GM12878 (cell line): ENCODE data around the gene CABLES1. TPM values are rescaled to one million over a fixed set of nuclear protein-coding genes. Genes with fewer than 3 reads are reported as not detected.

ENCODE experiments used
- ASH2L ChIP-seq: fragments of 300-600, 200-600 bp; sonication (generic); IDR thresholded peaks from 2 replicates; pipeline ENCODE4 v1.6.1; 2017; ENCODE audit warnings: low read depth, mild to moderate bottlenecking, borderline replicate concordance
- CHD4 ChIP-seq: fragments of 200-600 bp; sonication (generic); IDR thresholded peaks from 2 replicates; pipeline ENCODE4 v1.6.1; 2016; ENCODE audit warnings: mild to moderate bottlenecking
- DPF2 ChIP-seq: fragments of 450-650 bp; IDR thresholded peaks from 2 replicates; pipeline ENCODE4 v1.6.1; 2017; ENCODE audit warnings: mild to moderate bottlenecking
- FOXK2 ChIP-seq: fragments of 450-650 bp; IDR thresholded peaks from 2 replicates; pipeline ENCODE4 v1.6.1; 2017; ENCODE audit warnings: mild to moderate bottlenecking, moderate library complexity
- FOXM1 ChIP-seq: IDR thresholded peaks from 2 replicates; pipeline ENCODE4 v1.6.1; 2012; ENCODE audit warnings: low read depth, mild to moderate bottlenecking, inconsistent platforms, low read length, moderate library complexity
- MEF2A ChIP-seq: IDR thresholded peaks from 2 replicates; pipeline ENCODE4 v1.6.1; 2011; ENCODE audit warnings: low read depth, mild to moderate bottlenecking, low read length, moderate library complexity; ENCODE audit not compliant: insufficient read depth
- NR2F1 ChIP-seq: fragments of 450-650 bp; conservative IDR thresholded peaks from 2 replicates; pipeline ENCODE4 v1.6.1; 2017; ENCODE audit warnings: mild to moderate bottlenecking
- RB1 ChIP-seq: fragments of 450-650 bp; formaldehyde crosslinking; IDR thresholded peaks from 2 replicates; pipeline ENCODE4 v1.6.1; 2017; ENCODE audit warnings: mild to moderate bottlenecking, borderline replicate concordance
- RFX5 ChIP-seq: IDR thresholded peaks from 2 replicates; pipeline ENCODE4 v1.6.1; 2011; ENCODE audit warnings: low read depth, low read length, improper control_type of control experiment
- SMC3 ChIP-seq: IDR thresholded peaks from 2 replicates; pipeline ENCODE4 v1.6.1; 2011; ENCODE audit warnings: low read length, improper control_type of control experiment, borderline replicate concordance
- SP1 ChIP-seq: IDR thresholded peaks from one replicate; pipeline ENCODE4 v1.6.1; 2011; ENCODE audit warnings: low read depth, low read length
- STAT1 ChIP-seq: fragments of 450-650 bp; conservative IDR thresholded peaks from 2 replicates; pipeline ENCODE4 v1.6.1; 2014; ENCODE audit warnings: antibody characterized with exemption, mild to moderate bottlenecking
- ZZZ3 ChIP-seq: IDR thresholded peaks from 2 replicates; pipeline ENCODE4 v1.6.1; 2011; ENCODE audit warnings: low read depth; ENCODE audit not compliant: control insufficient read depth, insufficient read length
- polyA plus RNA-seq, 11 experiments: library from polyadenylated mRNA; depleted of rRNA in 4 of 11; unstranded in 6 of 11; stranded (reverse) in 5 of 11; fragments of >200 nt; fragmentation: Nextera tagmentation in 4 of 11; fragmentation: Illumina TruSeq in 1 of 11; extraction: Ambion mirVana in 4 of 11; extraction: Trizol in 1 of 11; gene quantifications; 1 replicate in 1 of 11; 2 replicates in 10 of 11; pipeline versions ENCODE4 v1.2.1 to v1.2.3, GENCODE V29; 2011 to 2016; ENCODE audit warnings: inconsistent platforms in 2 of 11, missing spikeins in 2 of 11, low read depth in 1 of 11
- total RNA-seq, 4 experiments: library from RNA; depleted of rRNA in 3 of 4; stranded (reverse); fragments of >200 nt in 3 of 4; fragmentation: Illumina TruSeq in 1 of 4; extraction: Trizol in 1 of 4; gene quantifications; 2 replicates each; pipeline versions ENCODE4 v1.2.1 to v1.2.3, GENCODE V29; 2013 to 2021
- TF ChIP-seq, protein P1 (sequence below): fragments of 450-650 bp; IDR thresholded peaks from 2 replicates; pipeline ENCODE4 v1.6.1; 2016; ENCODE audit warnings: mild to moderate bottlenecking, moderate library complexity, borderline replicate concordance
- TF ChIP-seq, protein P2 (sequence below): IDR thresholded peaks from 2 replicates; pipeline ENCODE4 v1.6.1; 2011; ENCODE audit warnings: low read depth, mild to moderate bottlenecking, low read length, moderate library complexity, borderline replicate concordance; ENCODE audit errors: extremely low read depth
- TF ChIP-seq, protein P3 (sequence below): fragments of 450-650 bp; IDR thresholded peaks from 2 replicates; pipeline ENCODE4 v1.6.1; 2016; ENCODE audit warnings: mild to moderate bottlenecking
- TF ChIP-seq, protein P4 (sequence below): IDR thresholded peaks from 2 replicates; pipeline ENCODE4 v1.6.1; 2012; ENCODE audit warnings: low read depth, low read length, improper control_type of control experiment
- TF ChIP-seq, protein P5 (sequence below): fragments of 450-650 bp; IDR thresholded peaks from 2 replicates; pipeline ENCODE4 v1.6.1; 2014; ENCODE audit warnings: mild to moderate bottlenecking
- TF ChIP-seq, protein P6 (sequence below): fragments of 450-650 bp; IDR thresholded peaks from 2 replicates; pipeline ENCODE4 v1.6.1; 2018; ENCODE audit warnings: mild to moderate bottlenecking, low read depth, moderate library complexity; ENCODE audit not compliant: partially characterized antibody

The CABLES1 gene
- total and polyA plus RNA-seq, 10 of the 15 experiments (the other 5 are each of a cell fraction or from before 2014, with no cell fraction given), result 2.9 to 27.2 (median 8.2) TPM

DNA sequence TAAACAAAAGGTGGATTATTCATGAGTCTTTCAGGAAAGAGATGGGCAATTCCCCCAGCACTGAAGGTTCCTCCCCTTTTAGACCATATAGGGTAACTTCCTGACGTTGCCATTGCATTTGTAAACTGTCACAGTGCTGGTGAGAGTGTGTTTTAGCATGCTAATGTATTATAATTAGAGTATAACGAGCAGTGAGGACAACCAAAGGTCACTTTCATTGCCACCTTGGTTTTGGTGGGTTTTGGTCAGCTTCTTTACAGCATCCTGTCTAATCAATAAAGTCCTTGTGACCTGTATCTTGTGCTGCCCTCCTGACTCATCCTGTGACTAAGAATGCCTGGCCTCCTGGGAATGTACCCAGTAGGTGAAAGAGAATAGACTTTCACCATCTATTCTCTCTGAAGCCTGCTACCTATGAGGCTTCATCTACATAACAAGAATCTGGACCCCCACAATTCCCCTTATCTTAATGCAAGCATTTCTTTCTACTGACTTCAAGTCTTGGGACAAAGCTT lies 148.7 kb downstream of the CABLES1 start (continued):
- TF ChIP-seq, protein P1, sequence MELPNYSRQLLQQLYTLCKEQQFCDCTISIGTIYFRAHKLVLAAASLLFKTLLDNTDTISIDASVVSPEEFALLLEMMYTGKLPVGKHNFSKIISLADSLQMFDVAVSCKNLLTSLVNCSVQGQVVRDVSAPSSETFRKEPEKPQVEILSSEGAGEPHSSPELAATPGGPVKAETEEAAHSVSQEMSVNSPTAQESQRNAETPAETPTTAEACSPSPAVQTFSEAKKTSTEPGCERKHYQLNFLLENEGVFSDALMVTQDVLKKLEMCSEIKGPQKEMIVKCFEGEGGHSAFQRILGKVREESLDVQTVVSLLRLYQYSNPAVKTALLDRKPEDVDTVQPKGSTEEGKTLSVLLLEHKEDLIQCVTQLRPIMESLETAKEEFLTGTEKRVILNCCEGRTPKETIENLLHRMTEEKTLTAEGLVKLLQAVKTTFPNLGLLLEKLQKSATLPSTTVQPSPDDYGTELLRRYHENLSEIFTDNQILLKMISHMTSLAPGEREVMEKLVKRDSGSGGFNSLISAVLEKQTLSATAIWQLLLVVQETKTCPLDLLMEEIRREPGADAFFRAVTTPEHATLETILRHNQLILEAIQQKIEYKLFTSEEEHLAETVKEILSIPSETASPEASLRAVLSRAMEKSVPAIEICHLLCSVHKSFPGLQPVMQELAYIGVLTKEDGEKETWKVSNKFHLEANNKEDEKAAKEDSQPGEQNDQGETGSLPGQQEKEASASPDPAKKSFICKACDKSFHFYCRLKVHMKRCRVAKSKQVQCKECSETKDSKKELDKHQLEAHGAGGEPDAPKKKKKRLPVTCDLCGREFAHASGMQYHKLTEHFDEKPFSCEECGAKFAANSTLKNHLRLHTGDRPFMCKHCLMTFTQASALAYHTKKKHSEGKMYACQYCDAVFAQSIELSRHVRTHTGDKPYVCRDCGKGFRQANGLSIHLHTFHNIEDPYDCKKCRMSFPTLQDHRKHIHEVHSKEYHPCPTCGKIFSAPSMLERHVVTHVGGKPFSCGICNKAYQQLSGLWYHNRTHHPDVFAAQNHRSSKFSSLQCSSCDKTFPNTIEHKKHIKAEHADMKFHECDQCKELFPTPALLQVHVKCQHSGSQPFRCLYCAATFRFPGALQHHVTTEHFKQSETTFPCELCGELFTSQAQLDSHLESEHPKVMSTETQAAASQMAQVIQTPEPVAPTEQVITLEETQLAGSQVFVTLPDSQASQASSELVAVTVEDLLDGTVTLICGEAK, result no peak
- peak; percentile 19 for TF ChIP-seq SP1
- TF ChIP-seq ZZZ3, result no peak
- TF ChIP-seq, protein P2, sequence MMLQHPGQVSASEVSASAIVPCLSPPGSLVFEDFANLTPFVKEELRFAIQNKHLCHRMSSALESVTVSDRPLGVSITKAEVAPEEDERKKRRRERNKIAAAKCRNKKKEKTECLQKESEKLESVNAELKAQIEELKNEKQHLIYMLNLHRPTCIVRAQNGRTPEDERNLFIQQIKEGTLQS, result no peak
- TF ChIP-seq CHD4, result no peak
- TF ChIP-seq FOXM1, result no peak
- no peak for TF ChIP-seq SMC3
- TF ChIP-seq NR2F1, result peak; percentile 100
- TF ChIP-seq STAT1, result no peak
- no peak for TF ChIP-seq RFX5
- TF ChIP-seq, protein P3, sequence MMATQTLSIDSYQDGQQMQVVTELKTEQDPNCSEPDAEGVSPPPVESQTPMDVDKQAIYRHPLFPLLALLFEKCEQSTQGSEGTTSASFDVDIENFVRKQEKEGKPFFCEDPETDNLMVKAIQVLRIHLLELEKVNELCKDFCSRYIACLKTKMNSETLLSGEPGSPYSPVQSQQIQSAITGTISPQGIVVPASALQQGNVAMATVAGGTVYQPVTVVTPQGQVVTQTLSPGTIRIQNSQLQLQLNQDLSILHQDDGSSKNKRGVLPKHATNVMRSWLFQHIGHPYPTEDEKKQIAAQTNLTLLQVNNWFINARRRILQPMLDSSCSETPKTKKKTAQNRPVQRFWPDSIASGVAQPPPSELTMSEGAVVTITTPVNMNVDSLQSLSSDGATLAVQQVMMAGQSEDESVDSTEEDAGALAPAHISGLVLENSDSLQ, result peak; percentile 78
- TF ChIP-seq, protein P4, sequence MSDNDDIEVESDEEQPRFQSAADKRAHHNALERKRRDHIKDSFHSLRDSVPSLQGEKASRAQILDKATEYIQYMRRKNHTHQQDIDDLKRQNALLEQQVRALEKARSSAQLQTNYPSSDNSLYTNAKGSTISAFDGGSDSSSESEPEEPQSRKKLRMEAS, result no peak
- TF ChIP-seq, protein P5, sequence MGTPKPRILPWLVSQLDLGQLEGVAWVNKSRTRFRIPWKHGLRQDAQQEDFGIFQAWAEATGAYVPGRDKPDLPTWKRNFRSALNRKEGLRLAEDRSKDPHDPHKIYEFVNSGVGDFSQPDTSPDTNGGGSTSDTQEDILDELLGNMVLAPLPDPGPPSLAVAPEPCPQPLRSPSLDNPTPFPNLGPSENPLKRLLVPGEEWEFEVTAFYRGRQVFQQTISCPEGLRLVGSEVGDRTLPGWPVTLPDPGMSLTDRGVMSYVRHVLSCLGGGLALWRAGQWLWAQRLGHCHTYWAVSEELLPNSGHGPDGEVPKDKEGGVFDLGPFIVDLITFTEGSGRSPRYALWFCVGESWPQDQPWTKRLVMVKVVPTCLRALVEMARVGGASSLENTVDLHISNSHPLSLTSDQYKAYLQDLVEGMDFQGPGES, result no peak
- no peak for TF ChIP-seq MEF2A
- TF ChIP-seq ASH2L, result no peak
- no peak for TF ChIP-seq FOXK2
- TF ChIP-seq, protein P6, sequence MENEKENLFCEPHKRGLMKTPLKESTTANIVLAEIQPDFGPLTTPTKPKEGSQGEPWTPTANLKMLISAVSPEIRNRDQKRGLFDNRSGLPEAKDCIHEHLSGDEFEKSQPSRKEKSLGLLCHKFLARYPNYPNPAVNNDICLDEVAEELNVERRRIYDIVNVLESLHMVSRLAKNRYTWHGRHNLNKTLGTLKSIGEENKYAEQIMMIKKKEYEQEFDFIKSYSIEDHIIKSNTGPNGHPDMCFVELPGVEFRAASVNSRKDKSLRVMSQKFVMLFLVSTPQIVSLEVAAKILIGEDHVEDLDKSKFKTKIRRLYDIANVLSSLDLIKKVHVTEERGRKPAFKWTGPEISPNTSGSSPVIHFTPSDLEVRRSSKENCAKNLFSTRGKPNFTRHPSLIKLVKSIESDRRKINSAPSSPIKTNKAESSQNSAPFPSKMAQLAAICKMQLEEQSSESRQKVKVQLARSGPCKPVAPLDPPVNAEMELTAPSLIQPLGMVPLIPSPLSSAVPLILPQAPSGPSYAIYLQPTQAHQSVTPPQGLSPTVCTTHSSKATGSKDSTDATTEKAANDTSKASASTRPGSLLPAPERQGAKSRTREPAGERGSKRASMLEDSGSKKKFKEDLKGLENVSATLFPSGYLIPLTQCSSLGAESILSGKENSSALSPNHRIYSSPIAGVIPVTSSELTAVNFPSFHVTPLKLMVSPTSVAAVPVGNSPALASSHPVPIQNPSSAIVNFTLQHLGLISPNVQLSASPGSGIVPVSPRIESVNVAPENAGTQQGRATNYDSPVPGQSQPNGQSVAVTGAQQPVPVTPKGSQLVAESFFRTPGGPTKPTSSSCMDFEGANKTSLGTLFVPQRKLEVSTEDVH, result no peak
- TF ChIP-seq DPF2, result peak; percentile 86
- no peak for TF ChIP-seq RB1
